BE2C (cell line): ENCODE results near the gene LAMP1.
"Not testable (repeated sequence)": the region's sequence is repeated elsewhere in the genome, so short reads cannot be mapped to it uniquely, and the experiment has no call there.

Experiments
- DNase-seq: peaks from one replicate; pipeline ENCODE4 v3.0.0-alpha.2; 2020
- H3K27me3 ChIP-seq: fragments of 250-450 bp; sonication (Bioruptor Pico); 2 replicates; pipeline ENCODE4 v1.5.1; 2020; ENCODE audit warnings: mild to moderate bottlenecking
- H3K36me3 ChIP-seq: fragments of 250-450 bp; sonication (Bioruptor Pico); 2 replicates; pipeline ENCODE4 v1.5.1; 2020; ENCODE audit warnings: mild to moderate bottlenecking
- H3K4me1 ChIP-seq: fragments of 250-450 bp; sonication (Bioruptor Pico); 2 replicates; pipeline ENCODE4 v1.5.1; 2020
- H3K4me3 ChIP-seq: 2 replicates; pipeline ENCODE4 v1.5.1; 2011; ENCODE audit warnings: low read depth, low read length
- H3K9me3 ChIP-seq: fragments of 250-450 bp; sonication (Bioruptor Pico); 2 replicates; pipeline ENCODE4 v1.5.1; 2020
- TF ChIP-seq, protein P1 (sequence below): IDR thresholded peaks from 2 replicates; pipeline ENCODE4 v1.5.1; 2012; ENCODE audit warnings: mild to moderate bottlenecking, low read depth, low read length

Gene LAMP1

GRCh38 chr13:113371061-113371460, 74.0 kb downstream of the LAMP1 start:
- H3K36me3 ChIP-seq, result no peaks in the 10 kb centered on the region
- no peak for DNase-seq

DNA sequence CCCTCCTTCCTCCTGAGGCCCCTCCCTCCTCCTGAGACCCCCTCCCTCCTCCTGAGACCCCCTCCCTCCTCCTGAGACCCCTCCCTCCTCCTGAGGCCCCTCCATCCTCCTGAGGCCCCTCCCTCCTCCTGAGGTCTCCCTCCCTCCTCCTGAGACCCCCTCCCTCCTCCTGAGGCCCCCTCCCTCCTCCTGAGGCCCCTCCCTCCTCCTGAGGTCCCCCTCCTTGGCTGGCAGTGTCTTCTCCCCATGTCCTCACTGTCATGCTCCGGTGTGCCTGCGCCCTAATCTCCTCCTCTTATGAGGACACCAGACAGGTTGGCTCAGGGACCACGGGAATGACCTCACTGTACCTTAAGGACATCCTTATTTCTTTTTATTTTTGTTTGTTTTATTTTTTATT, 74.7 kb downstream of the LAMP1 start:
- not testable (repeated sequence) for H3K4me1 ChIP-seq, H3K4me3 ChIP-seq, H3K27me3 ChIP-seq, H3K36me3 ChIP-seq, DNase-seq, H3K9me3 ChIP-seq

More at GRCh38 chr13:113371061-113371460, 74.0 kb downstream of the LAMP1 start:
- H3K27me3 ChIP-seq, result no peaks in the 10 kb centered on the region
- TF ChIP-seq, protein P1, sequence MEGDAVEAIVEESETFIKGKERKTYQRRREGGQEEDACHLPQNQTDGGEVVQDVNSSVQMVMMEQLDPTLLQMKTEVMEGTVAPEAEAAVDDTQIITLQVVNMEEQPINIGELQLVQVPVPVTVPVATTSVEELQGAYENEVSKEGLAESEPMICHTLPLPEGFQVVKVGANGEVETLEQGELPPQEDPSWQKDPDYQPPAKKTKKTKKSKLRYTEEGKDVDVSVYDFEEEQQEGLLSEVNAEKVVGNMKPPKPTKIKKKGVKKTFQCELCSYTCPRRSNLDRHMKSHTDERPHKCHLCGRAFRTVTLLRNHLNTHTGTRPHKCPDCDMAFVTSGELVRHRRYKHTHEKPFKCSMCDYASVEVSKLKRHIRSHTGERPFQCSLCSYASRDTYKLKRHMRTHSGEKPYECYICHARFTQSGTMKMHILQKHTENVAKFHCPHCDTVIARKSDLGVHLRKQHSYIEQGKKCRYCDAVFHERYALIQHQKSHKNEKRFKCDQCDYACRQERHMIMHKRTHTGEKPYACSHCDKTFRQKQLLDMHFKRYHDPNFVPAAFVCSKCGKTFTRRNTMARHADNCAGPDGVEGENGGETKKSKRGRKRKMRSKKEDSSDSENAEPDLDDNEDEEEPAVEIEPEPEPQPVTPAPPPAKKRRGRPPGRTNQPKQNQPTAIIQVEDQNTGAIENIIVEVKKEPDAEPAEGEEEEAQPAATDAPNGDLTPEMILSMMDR, result no peak
- no peaks in the 10 kb centered on the region for H3K9me3 ChIP-seq
- H3K4me1 ChIP-seq, result no peaks in the 10 kb centered on the region
- no peak overlapping the region for H3K4me3 ChIP-seq
